ENCODE results near the gene TUBAL3. TPM values are rescaled to one million over a fixed set of nuclear protein-coding genes. Genes with fewer than 3 reads are reported as not detected.

TUBAL3 gene
- total and polyA plus RNA-seq, 9 of the 15 experiments (the other 6 are each of a cell fraction or from before 2014, with no cell fraction given): 5.5 to 10.1 (median 6.9) TPM

DNA sequence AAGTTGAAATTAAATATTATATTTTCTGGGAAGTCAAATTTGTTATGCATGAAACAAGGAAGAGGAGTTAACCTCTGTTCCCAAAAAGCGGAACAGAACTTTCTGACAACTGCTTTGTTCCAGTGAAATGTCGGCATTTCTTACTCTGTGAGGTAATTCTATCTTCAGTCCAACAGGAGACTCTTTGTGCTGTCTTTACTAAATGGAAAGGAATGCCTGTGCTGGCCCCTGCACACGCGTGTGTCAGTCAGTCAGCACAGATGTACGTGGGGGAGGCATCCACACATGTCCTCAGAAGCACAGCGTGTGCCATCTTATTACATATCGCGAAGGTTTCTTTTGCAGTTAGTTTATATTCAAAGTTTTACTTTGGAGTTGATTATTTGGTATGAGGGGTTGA lies 45.2 kb upstream of the TUBAL3 start:
- ATAC-seq (peak; percentile 75), FAIRE-seq (peak; percentile 79), DNase-seq (ENCODE audit: extremely low read depth in 1 of 4, low spot score in 3 of 4) (peak; percentile 37 to 85 (median 46))
- H3K9me3 ChIP-seq (replicated peaks; ENCODE audit: control insufficient read depth, insufficient read depth, low read depth, low read length): no peaks in the 10 kb centered on the region
- H3K9ac ChIP-seq (ENCODE audit: insufficient read depth in 1 of 2, low read depth in 2 of 2, low read length in 2 of 2): peak overlapping the region; percentile 53 to 82; a peak in 3 of 4 replicates
- 2% methylated on average over 8 of the region's 8 CpGs for WGBS (ENCODE audit: insufficient coverage, low coverage, missing lambda C conversion rate)
- intact Hi-C loops (cut with micrococcal nuclease) (no loop called here), in situ Hi-C loops (cut with MboI) (no loop called here)
- peaks cover 4 to 16% of the 10 kb centered on the region in 2 experiments for H3K4me1 ChIP-seq (replicated peaks in 1 of 2; ENCODE audit: control insufficient read depth in 2 of 2, insufficient read depth in 2 of 2, low read length in 2 of 2)
- H3K36me3 ChIP-seq (ENCODE audit: control insufficient read depth, insufficient read depth, low read length): peaks cover 60% of the 10 kb centered on the region
- peak overlapping the region; percentile 56 for H3K4me3 ChIP-seq
- peak overlapping the region; percentile 74 for H3K27ac ChIP-seq (ENCODE audit: extremely low read depth, low read depth, low read length)
- CTCF ChIA-PET (ENCODE audit: low intra/inter-chr PET ratio): interaction anchor here (1.4 kb wide), 1 partner anchor 600 kb away, joined by 3 read pairs; no protein-coding TSS in a partner anchor
- peaks cover 100% of the 10 kb centered on the region for H3K79me2 ChIP-seq (ENCODE audit: control insufficient read depth, insufficient read depth, low read length)
- BruUV-seq (replicated peaks): no TSS peak
- H4K20me1 ChIP-seq (replicated peaks; ENCODE audit: control insufficient read depth, insufficient read depth, low read length): no peaks in the 10 kb centered on the region
- no peak overlapping the region for H2AFZ ChIP-seq (ENCODE audit: low read depth, low read length)
- H3K9me1 ChIP-seq (ENCODE audit: control insufficient read depth, insufficient read depth, low read length): no peaks in the 10 kb centered on the region
- H3K27me3 ChIP-seq (ENCODE audit: control insufficient read depth in 2 of 2, insufficient read depth in 2 of 2, low read length in 2 of 2): no peaks in the 10 kb centered on the region
- POLR2A ChIA-PET: no interaction called here
- H3K4me2 ChIP-seq (ENCODE audit: insufficient read depth, low read length): peak overlapping the region; percentile 74
- peak; percentile 34 to 47; a peak in 2 of 4 replicates for TF ChIP-seq RAD21 (CRISPR knock-in tag; conservative IDR thresholded peaks at IDR 0.05 in 1 of 2, IDR thresholded peaks at IDR 0.05 in 1 of 2)
- TF ChIP-seq FOSL1 (tag; conservative IDR thresholded peaks at IDR 0.05): 0 out of 2 replicates have a peak, but pooled peaks have one; percentile 14
- TF ChIP-seq, protein P1, sequence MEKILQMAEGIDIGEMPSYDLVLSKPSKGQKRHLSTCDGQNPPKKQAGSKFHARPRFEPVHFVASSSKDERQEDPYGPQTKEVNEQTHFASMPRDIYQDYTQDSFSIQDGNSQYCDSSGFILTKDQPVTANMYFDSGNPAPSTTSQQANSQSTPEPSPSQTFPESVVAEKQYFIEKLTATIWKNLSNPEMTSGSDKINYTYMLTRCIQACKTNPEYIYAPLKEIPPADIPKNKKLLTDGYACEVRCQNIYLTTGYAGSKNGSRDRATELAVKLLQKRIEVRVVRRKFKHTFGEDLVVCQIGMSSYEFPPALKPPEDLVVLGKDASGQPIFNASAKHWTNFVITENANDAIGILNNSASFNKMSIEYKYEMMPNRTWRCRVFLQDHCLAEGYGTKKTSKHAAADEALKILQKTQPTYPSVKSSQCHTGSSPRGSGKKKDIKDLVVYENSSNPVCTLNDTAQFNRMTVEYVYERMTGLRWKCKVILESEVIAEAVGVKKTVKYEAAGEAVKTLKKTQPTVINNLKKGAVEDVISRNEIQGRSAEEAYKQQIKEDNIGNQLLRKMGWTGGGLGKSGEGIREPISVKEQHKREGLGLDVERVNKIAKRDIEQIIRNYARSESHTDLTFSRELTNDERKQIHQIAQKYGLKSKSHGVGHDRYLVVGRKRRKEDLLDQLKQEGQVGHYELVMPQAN (IDR thresholded peaks at IDR 0.05; ENCODE audit: borderline replicate concordance): peak; percentile 77
- peak; percentile 74 for TF ChIP-seq MEIS2 (IDR thresholded peaks at IDR 0.05; ENCODE audit: partially characterized antibody)
- TF ChIP-seq, protein P2, sequence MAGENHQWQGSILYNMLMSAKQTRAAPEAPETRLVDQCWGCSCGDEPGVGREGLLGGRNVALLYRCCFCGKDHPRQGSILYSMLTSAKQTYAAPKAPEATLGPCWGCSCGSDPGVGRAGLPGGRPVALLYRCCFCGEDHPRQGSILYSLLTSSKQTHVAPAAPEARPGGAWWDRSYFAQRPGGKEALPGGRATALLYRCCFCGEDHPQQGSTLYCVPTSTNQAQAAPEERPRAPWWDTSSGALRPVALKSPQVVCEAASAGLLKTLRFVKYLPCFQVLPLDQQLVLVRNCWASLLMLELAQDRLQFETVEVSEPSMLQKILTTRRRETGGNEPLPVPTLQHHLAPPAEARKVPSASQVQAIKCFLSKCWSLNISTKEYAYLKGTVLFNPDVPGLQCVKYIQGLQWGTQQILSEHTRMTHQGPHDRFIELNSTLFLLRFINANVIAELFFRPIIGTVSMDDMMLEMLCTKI (IDR thresholded peaks at IDR 0.05; ENCODE audit: partially characterized antibody): no peak
- TF ChIP-seq RCOR1 (IDR thresholded peaks at IDR 0.05; ENCODE audit: borderline replicate concordance in 1 of 2, low read depth in 2 of 2, low read length in 2 of 2): no peak
- peak; percentile 88 for TF ChIP-seq MYNN (IDR thresholded peaks at IDR 0.05)
- no peak for TF ChIP-seq MYNN (CRISPR knock-in tag; IDR thresholded peaks at IDR 0.05)
- TF ChIP-seq TEAD4 (IDR thresholded peaks at IDR 0.05; ENCODE audit: low read length): peak; percentile 67
- TF ChIP-seq TEAD4 (CRISPR knock-in tag; IDR thresholded peaks at IDR 0.05; ENCODE audit: borderline replicate concordance): no peak
- TF ChIP-seq, protein P3, sequence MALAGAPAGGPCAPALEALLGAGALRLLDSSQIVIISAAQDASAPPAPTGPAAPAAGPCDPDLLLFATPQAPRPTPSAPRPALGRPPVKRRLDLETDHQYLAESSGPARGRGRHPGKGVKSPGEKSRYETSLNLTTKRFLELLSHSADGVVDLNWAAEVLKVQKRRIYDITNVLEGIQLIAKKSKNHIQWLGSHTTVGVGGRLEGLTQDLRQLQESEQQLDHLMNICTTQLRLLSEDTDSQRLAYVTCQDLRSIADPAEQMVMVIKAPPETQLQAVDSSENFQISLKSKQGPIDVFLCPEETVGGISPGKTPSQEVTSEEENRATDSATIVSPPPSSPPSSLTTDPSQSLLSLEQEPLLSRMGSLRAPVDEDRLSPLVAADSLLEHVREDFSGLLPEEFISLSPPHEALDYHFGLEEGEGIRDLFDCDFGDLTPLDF (CRISPR knock-in tag; IDR thresholded peaks at IDR 0.05): no peak
- 0 out of 2 replicates have a peak, but pooled peaks have one; percentile 47 for TF ChIP-seq MECOM (CRISPR knock-in tag; IDR thresholded peaks at IDR 0.05)
- TF ChIP-seq TCF3 (CRISPR knock-in tag; IDR thresholded peaks at IDR 0.05): peak; percentile 61
- no peak for TF ChIP-seq SRSF7 (optimal IDR thresholded peaks at IDR 0.05; ENCODE audit: low read depth, low read length)
- TF ChIP-seq TAF9B (IDR thresholded peaks at IDR 0.05; ENCODE audit: partially characterized antibody): peak; percentile 43
- TF ChIP-seq FOXK2 (conservative IDR thresholded peaks at IDR 0.05 in 1 of 2, IDR thresholded peaks at IDR 0.05 in 1 of 2; ENCODE audit: low read depth in 2 of 2): no peak
- TF ChIP-seq HDGF (IDR thresholded peaks at IDR 0.05): no peak
- 0 out of 2 replicates have a peak, but pooled peaks have one; percentile 41 for TF ChIP-seq ZNF24 (IDR thresholded peaks at IDR 0.05)
- TF ChIP-seq CBFA2T3 (IDR thresholded peaks at IDR 0.05): peak; percentile 48; the same call in 1 of the 2 replicates
- 0 out of 2 replicates have a peak, but pooled peaks have one; percentile 17 for TF ChIP-seq JUND (IDR thresholded peaks at IDR 0.05; ENCODE audit: borderline replicate concordance, low read depth, low read length)
- TF ChIP-seq JUND (tag; IDR thresholded peaks at IDR 0.05; ENCODE audit: borderline replicate concordance, low read depth, low read length): peak; percentile 35; the same call in 1 of the 3 replicates

All from K562 (cell line).